ENCODE results near the gene RAPGEFL1. TPM values are rescaled to one million over a fixed set of nuclear protein-coding genes. Genes with fewer than 3 reads are reported as not detected.
"Not testable (repeated sequence)": the region's sequence is repeated elsewhere in the genome, so short reads cannot be mapped to it uniquely, and the experiment has no call there.

RAPGEFL1 gene
- total and polyA plus RNA-seq, 7 donors, result 0.99 to 85.0 (median 4.3) TPM

DNA sequence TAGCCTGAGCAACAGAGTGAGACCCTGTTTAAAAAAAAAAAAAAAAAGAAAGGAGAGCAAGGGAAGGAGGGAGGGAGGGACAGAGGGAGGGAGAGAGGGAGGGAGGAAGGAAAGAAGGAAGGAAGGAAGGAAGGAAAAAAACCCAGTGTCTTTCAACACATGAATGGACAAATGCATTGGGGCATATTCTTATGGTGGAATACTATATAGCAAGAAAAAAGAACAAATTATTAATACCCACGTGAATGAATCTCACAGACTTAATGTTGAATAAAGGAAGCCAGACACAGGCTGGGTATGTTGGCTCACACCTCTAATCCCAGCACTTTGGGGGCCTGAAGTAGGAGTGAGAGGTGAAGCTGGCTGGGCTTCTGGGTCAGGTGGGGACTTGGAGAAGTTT, 20.3 kb downstream of the RAPGEFL1 start:
- WGBS, 2 donors, result 69 to 83% methylated on average over 1 of the region's 1 CpG
- intact Hi-C loops (cut with DNase I), result no loop called here

DNA sequence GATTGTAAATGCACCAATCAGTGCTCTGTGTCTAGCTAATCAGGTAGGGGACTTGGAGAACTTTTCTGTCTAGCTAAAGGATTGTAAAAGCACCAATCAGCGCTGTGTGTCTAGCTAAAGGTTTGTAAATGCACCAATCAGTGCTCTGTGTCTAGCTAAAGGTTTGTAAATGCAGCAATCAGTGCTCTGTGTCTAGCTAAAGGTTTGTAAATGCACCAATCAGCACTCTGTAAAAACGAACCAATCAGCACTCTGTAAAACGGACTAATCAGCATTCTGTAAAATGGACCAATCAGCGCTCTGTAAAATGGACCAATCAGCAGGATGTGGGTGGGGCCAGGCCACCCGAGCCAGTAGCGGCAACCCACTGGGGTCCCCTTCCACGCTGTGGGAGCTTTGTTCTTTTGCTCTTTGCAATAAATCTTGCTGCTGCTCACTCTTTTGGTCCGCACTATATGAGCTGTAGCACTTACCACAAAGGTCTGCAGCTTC, 20.7 kb downstream of the RAPGEFL1 start:
- intact Hi-C loops (cut with DNase I); H3K27me3 ChIP-seq; DNase-seq; H3K4me1 ChIP-seq; H3K9me3 ChIP-seq; H3K4me3 ChIP-seq; H3K27ac ChIP-seq; H3K36me3 ChIP-seq: not testable (repeated sequence)
- WGBS, 2 donors, result 70% methylated on average over 8 of the region's 8 CpGs

More for the DNA sequence above, 20.3 kb downstream of the RAPGEFL1 start:
- TF ChIP-seq POLR2AphosphoS5 (IDR thresholded peaks at IDR 0.05), result no peak
- TF ChIP-seq, protein P1, sequence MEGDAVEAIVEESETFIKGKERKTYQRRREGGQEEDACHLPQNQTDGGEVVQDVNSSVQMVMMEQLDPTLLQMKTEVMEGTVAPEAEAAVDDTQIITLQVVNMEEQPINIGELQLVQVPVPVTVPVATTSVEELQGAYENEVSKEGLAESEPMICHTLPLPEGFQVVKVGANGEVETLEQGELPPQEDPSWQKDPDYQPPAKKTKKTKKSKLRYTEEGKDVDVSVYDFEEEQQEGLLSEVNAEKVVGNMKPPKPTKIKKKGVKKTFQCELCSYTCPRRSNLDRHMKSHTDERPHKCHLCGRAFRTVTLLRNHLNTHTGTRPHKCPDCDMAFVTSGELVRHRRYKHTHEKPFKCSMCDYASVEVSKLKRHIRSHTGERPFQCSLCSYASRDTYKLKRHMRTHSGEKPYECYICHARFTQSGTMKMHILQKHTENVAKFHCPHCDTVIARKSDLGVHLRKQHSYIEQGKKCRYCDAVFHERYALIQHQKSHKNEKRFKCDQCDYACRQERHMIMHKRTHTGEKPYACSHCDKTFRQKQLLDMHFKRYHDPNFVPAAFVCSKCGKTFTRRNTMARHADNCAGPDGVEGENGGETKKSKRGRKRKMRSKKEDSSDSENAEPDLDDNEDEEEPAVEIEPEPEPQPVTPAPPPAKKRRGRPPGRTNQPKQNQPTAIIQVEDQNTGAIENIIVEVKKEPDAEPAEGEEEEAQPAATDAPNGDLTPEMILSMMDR (IDR thresholded peaks at IDR 0.05), result no peak
- no peak for TF ChIP-seq EP300 (IDR thresholded peaks at IDR 0.05)
- TF ChIP-seq POLR2A (IDR thresholded peaks at IDR 0.05), result no peak
- no peak overlapping the region for H3K4me3 ChIP-seq
- H3K27ac ChIP-seq, result no peak overlapping the region
- no peaks in the 10 kb centered on the region for H3K9me3 ChIP-seq
- H3K36me3 ChIP-seq, result no peaks in the 10 kb centered on the region
- H3K4me1 ChIP-seq, result peaks cover 0 to 8% (median 4%) of the 10 kb centered on the region in 4 donors
- H3K27me3 ChIP-seq, result no peaks in the 10 kb centered on the region
- no peak for DNase-seq

DNA sequence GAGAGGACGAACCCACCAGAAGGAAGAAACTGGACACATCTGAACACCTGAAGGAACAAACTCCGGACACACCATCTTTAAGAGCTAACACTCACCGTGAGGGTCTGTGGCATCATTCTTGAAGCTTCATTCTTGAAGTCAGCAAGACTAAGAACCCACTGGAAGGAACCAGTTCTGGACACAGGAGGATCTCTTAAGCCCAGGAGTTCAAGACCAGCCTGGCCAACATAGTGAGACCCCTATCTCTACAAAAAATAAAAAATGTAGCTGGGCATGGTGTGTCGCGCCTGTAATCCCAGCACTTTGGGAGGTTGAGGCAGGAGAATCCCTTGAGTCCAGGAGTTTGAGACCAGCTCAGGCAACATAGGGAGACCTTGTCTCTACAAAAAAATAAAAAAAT, 21.3 kb downstream of the RAPGEFL1 start:
- DNase-seq, result no peak
- Histone ChIP-seq H3K36me3 (no peaks in the 10 kb centered on the region), H3K27ac (no peak overlapping the region), H3K4me1 (peaks cover 0 to 8% (median 4%) of the 10 kb centered on the region in 4 donors), H3K4me3 (no peak overlapping the region), H3K9me3 (no peaks in the 10 kb centered on the region), H3K27me3 (no peaks in the 10 kb centered on the region)
- intact Hi-C loops (cut with DNase I), result no loop called here
- TF ChIP-seq POLR2AphosphoS5 (IDR thresholded peaks at IDR 0.05), result no peak
- TF ChIP-seq POLR2A (IDR thresholded peaks at IDR 0.05), result no peak
- TF ChIP-seq, protein P1 (IDR thresholded peaks at IDR 0.05), result no peak
- no peak for TF ChIP-seq EP300 (IDR thresholded peaks at IDR 0.05)
- WGBS, 2 donors, result 88 to 90% methylated on average over 5 of the region's 5 CpGs

DNA sequence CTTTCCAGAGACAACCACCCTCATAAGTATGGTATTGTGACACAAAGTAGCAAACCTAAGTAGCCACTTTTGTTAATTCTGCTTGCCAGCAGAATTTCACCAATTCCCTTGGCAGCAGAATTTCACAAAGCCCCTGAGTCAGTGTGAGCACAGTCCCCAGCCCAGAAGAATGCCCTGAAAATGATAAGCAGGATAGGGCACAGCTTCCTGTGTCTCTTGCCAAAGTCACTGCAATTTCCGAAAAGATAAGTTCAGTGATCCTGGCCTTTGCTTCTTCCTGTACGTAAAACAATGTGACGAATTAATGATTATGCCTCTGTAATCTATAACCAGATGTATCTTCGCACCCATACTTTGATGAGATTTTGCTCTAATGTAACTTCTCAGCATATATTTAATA, 25.9 kb downstream of the RAPGEFL1 start:
- Histone ChIP-seq H3K9me3 (no peaks in the 10 kb centered on the region), H3K4me3 (no peak overlapping the region), H3K4me1 (peaks cover 0 to 8% (median 4%) of the 10 kb centered on the region in 4 donors), H3K27ac (no peak overlapping the region), H3K36me3 (no peaks in the 10 kb centered on the region), H3K27me3 (no peaks in the 10 kb centered on the region)
- intact Hi-C loops (cut with DNase I), result loop anchor here (2.0 kb wide), 1 partner anchor 142 kb away; no protein-coding TSS in a partner anchor
- DNase-seq, result no peak
- 22 to 67% methylated on average over 4 of the region's 4 CpGs for WGBS, 2 donors
- no peak for TF ChIP-seq EP300 (IDR thresholded peaks at IDR 0.05)
- TF ChIP-seq, protein P1 (IDR thresholded peaks at IDR 0.05), result no peak
- no peak for TF ChIP-seq POLR2AphosphoS5 (IDR thresholded peaks at IDR 0.05)
- no peak for TF ChIP-seq POLR2A (IDR thresholded peaks at IDR 0.05)

DNA sequence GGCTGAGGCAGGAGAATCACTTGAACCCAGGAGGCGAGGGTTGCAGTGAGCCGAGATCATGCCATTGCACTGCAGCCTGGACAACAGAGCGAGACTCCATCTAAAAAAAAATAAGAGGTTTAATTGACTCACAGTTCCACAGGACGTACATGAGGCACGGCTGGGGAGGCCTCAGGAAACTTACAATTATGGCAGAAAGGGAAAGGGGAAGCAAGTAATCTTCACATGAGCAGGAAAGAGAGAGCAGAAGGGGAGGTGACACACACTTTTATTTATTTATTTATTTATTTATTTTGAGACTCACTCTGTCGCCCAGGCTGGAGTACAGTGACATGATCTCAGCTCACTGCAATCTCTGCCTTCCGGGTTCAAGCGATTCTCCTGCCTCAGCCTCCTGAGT, 28.9 kb downstream of the RAPGEFL1 start:
- H3K27ac ChIP-seq; H3K9me3 ChIP-seq; intact Hi-C loops (cut with DNase I); H3K4me3 ChIP-seq; DNase-seq; H3K36me3 ChIP-seq; H3K27me3 ChIP-seq: not testable (repeated sequence)
- H3K4me1 ChIP-seq, result peaks cover 0 to 15% (median 6%) of the 10 kb centered on the region in 4 donors
- WGBS, 2 donors, result 88 to 91% methylated on average over 8 of the region's 8 CpGs
